RWPE1 (cell line): ENCODE results near the gene ANKRD22.
"Not testable (repeated sequence)": the region's sequence is repeated elsewhere in the genome, so short reads cannot be mapped to it uniquely, and the experiment has no call there.

Experiments
- CTCF ChIA-PET: fragments of 350-600 bp; sonication (Branson Sonifier 250); formaldehyde crosslinking; extraction: SDS; loops from one replicate; lab custom pipeline; 2021; lab: Yijun Ruan, JAX
- POLR2A ChIA-PET: fragments of 400-600 bp; formaldehyde crosslinking; extraction: SDS; loops from one replicate; lab custom pipeline; 2020; ENCODE audit warnings: antibody characterized with exemption; ENCODE audit not compliant: low non-redundant PET; lab: Yijun Ruan, JAX
- DNase-seq: peaks from one replicate; pipeline ENCODE4 v3.0.0; 2012; ENCODE audit warnings: low spot score
- H3K27ac ChIP-seq: fragments of 450-650 bp; 2 replicates; pipeline ENCODE4 v1.5.1; 2017
- TF ChIP-seq, protein P1 (sequence below): fragments of 450-650 bp; conservative IDR thresholded peaks from 2 replicates; pipeline ENCODE4 v1.5.1; 2017; ENCODE audit warnings: low read depth, mild to moderate bottlenecking

The ANKRD22 gene

DNA sequence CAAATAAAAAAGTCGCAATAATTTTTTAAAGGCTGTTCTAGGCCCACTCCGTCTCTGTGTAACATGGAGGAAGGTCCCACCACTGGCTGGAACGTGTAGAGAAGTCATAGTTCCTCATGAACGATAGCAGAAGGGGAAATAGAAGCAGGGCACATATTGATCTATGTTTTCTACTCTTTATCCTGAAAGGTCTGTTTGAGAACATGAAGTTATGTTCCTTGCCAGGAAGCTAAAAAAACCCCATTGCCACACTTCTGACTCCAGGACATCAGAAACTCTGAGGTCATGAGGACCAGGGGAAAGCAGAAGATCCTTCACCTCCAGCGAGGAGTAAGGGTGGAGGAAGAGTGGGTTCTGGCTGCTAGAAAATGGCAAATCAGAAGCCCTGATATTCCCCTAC is 10.8 kb downstream of the ANKRD22 start:
- CTCF ChIA-PET: interaction anchor here (0.7 kb wide), 1 partner anchor 92 kb away, joined by 3 read pairs; no protein-coding TSS in a partner anchor
- no peak for DNase-seq
- no peak overlapping the region for H3K27ac ChIP-seq
- TF ChIP-seq, protein P1, sequence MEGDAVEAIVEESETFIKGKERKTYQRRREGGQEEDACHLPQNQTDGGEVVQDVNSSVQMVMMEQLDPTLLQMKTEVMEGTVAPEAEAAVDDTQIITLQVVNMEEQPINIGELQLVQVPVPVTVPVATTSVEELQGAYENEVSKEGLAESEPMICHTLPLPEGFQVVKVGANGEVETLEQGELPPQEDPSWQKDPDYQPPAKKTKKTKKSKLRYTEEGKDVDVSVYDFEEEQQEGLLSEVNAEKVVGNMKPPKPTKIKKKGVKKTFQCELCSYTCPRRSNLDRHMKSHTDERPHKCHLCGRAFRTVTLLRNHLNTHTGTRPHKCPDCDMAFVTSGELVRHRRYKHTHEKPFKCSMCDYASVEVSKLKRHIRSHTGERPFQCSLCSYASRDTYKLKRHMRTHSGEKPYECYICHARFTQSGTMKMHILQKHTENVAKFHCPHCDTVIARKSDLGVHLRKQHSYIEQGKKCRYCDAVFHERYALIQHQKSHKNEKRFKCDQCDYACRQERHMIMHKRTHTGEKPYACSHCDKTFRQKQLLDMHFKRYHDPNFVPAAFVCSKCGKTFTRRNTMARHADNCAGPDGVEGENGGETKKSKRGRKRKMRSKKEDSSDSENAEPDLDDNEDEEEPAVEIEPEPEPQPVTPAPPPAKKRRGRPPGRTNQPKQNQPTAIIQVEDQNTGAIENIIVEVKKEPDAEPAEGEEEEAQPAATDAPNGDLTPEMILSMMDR: no peak
- POLR2A ChIA-PET: no interaction called here

DNA sequence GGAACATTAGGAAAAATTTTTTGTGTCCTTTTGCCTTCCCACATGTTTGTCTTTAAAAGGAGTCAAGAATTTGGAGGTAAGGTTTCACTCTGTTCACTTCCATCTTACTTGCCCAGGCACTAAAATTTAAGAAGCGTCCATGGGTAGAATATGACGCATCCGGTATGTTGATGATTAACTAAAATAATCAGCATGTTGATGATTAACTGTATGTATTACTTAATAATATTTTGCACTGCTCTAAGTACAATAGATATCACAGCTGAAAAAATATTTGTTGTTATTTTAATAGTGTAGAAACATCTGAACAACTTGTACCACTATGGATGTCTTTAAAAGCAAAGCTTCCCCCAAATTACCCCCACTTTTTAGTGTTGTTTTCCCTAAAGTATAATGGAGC is 11.5 kb downstream of the ANKRD22 start:
- CTCF ChIA-PET: interaction anchor here (0.5 to 1.3 kb wide), 3 partner anchors 8 to 201 kb away, joined by 3 to 5 read pairs (median 3); no protein-coding TSS in a partner anchor
- TF ChIP-seq, protein P1: no peak
- DNase-seq: no peak
- POLR2A ChIA-PET: no interaction called here
- no peak overlapping the region for H3K27ac ChIP-seq

DNA sequence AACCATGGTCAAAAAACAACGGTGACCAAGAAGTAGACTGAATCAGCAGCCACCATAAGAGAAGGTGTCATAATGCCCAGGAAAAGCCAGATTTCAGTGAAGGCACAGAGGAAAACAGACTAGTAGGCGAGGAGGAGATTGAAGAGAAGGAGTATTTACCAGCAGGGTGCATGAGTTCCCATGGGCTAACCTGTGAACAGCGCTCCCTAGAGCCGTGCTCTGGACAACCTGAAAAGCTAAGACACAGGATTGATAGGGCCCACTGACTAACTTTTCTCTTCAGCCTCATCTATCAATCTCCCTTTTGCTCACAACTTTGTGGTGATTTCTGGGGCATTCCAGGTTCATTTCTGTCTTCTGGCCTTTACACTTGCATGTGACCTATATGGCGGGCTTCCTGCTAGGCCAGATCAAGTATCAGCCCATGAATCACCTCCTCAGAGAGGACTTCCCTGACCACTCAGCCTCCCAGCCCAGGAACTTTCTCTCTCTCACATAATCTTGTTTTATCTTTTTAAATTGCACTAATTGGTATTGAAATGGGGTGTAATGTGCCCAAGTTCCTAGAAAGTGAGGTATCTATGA is 12.8 kb downstream of the ANKRD22 start:
- DNase-seq: no peak
- ChIA-PET CTCF (interaction anchor here (0.6 to 5.2 kb wide), 3 partner anchors 15 to 94 kb away, joined by 3 to 66 read pairs (median 5); no protein-coding TSS in a partner anchor), POLR2A (no interaction called here)
- TF ChIP-seq, protein P1: no peak
- no peak overlapping the region for H3K27ac ChIP-seq

DNA sequence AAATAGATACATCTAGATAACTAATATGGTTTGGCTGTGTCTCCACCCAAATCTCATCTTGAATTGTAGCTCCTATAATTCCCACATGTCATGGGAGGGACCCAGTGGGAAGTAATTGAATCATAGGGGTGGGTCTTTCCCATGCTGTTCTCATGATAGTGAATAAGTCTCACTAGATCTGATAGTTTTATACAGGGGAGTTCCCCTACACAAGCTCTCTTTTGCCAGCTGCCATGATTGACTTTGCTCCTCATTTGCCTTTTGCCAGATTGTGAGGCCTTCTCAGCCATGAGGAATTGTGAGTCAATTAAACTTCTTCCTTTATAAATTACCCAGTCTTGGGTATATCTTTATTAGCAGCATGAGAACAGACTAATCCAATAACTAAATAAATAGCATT is 14.0 kb downstream of the ANKRD22 start:
- DNase-seq, POLR2A ChIA-PET, H3K27ac ChIP-seq: not testable (repeated sequence)
- CTCF ChIA-PET: interaction anchor here (1.0 to 5.2 kb wide), 4 partner anchors 18 to 150 kb away, joined by 3 to 66 read pairs (median 14); no protein-coding TSS in a partner anchor

DNA sequence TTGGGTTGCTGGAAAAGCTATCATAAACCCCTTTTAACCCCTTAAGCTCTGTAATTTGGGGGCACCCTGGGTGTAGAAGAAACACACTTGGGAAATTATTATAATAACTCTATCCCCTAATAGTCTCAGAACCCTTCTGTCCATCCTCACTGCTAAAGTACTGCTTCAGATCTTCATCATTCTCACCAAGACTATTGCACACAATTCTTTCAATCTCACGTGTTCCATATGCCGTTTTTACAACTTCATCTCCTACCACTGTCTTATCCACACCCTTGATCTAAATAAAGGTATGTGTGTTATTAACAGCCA is 15.8 kb downstream of the ANKRD22 start:
- H3K27ac ChIP-seq: no peak overlapping the region
- CTCF ChIA-PET: interaction anchor here (0.6 to 5.2 kb wide), 25 partner anchors 9 to 389 kb away, joined by 3 to 66 read pairs (median 5); partner anchors contain the start of gene STAMBPL1
- TF ChIP-seq, protein P1: no peak; the same call in none of the 2 replicates
- POLR2A ChIA-PET: interaction anchor here (1.0 kb wide), 1 partner anchor 74 kb away, joined by 3 read pairs; no protein-coding TSS in a partner anchor
- no peak for DNase-seq

DNA sequence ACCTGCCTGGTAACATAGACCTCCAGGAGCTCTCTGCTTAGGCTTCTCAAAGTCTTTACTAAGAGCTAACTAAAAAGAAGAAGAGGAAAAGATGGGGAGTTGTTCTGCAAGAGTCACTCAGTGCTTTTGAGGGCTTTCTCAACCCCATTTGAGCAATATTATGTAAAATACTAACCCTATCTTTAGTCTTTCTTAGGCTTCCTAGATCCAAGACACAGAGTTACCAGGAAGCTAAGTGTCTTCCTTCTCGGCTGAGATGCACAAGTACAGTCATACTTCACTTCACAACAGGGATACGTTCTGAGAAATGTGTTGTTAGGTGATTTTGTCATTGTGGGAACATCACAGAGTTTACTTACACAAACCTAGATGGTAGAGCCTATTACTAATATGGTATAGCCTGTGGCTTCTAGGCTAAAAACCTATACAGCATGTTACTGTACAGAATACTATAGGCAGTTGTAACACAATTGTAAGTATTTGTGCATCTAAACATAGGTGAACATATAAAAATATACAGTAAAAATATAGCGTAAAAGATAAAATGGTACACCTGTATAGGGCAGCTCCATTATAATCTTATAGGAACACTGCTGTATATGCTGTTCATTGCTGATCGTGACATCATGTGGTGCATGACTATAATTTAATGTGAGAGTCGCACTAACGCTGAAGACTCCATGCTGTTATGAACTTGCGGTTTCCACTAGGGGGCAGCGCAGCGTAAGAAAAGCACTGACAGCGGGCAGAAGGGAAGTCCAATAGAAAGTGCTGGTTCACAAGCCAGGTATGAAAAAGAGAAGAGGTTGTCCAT is 16.3 kb downstream of the ANKRD22 start:
- no peak overlapping the region for H3K27ac ChIP-seq
- peak; percentile 80 for DNase-seq
- TF ChIP-seq, protein P1: peak; percentile 83
- POLR2A ChIA-PET: interaction anchor here (1.0 kb wide), 1 partner anchor 75 kb away, joined by 3 read pairs; no protein-coding TSS in a partner anchor
- CTCF ChIA-PET: interaction anchor here (0.5 to 5.2 kb wide), 28 partner anchors 9 to 1044 kb away, joined by 3 to 66 read pairs (median 4); partner anchors contain the start of gene STAMBPL1
